ENCODE results near the gene SPATC1L. TPM values are rescaled to one million over a fixed set of nuclear protein-coding genes. Genes with fewer than 3 reads are reported as not detected.

SPATC1L gene
- total RNA-seq, 1 donor from 2014 or later = 2.8 TPM

GRCh38 chr21:46119637-46120271, 64.5 kb downstream of the SPATC1L start:
- no peak for DNase-seq

GRCh38 chr21:46119144-46119636, 65.1 kb downstream of the SPATC1L start:
- DNase-seq = no peak

- DNase-seq = no peak
Measured at GRCh38 chr21:46118316-46119143, 65.7 kb downstream of the SPATC1L start.

- DNase-seq = no peak
Measured at GRCh38 chr21:46117586-46118315, 66.5 kb downstream of the SPATC1L start.

GRCh38 chr21:46116776-46117585, 67.3 kb downstream of the SPATC1L start:
- no peak for DNase-seq

GRCh38 chr21:46116189-46116775, 68.0 kb downstream of the SPATC1L start:
- no peak for DNase-seq

- no peak for DNase-seq
Measured at GRCh38 chr21:46115441-46116188, 68.6 kb downstream of the SPATC1L start.

- DNase-seq = no peak
Measured at GRCh38 chr21:46114963-46115362, 69.3 kb downstream of the SPATC1L start.

- no peak for DNase-seq
Measured at GRCh38 chr21:46113497-46114176, 70.6 kb downstream of the SPATC1L start.

GRCh38 chr21:46112725-46113215, 71.5 kb downstream of the SPATC1L start:
- no peak for DNase-seq

- DNase-seq = no peak
Measured at GRCh38 chr21:46111857-46112724, 72.2 kb downstream of the SPATC1L start.

- no peak for DNase-seq
Measured at GRCh38 chr21:46111193-46111571, 73.1 kb downstream of the SPATC1L start.

Other genes with a start within 250 kb of the SPATC1L start
- gene COL6A1, start 202.7 kb downstream of the SPATC1L start, total RNA-seq = 41.0 TPM
- 37.1 TPM for gene COL6A2, start 86.3 kb downstream of the SPATC1L start, total RNA-seq
- not detected for gene FTCD, start 28.9 kb downstream of the SPATC1L start, total RNA-seq
- gene LSS, start 44.3 kb upstream of the SPATC1L start, total RNA-seq = 52.7 TPM
- 82.7 TPM for gene MCM3AP, start 101.2 kb upstream of the SPATC1L start, total RNA-seq
- 11.7 TPM for gene YBEY, start 101.9 kb upstream of the SPATC1L start, total RNA-seq
- 3.0 TPM for gene C21orf58, start 139.4 kb upstream of the SPATC1L start, total RNA-seq
- gene PCNT, start 139.7 kb upstream of the SPATC1L start, total RNA-seq = 18.4 TPM